Heart right ventricle (tissue), 16 donors: Measurements from ENCODE around the gene HS1BP3. TPM values are rescaled to one million over a fixed set of nuclear protein-coding genes. Genes with fewer than 3 reads are reported as not detected.

Source experiments
- ATAC-seq, 8 donors: fragments of 200-7000 bp; cut with Tn5 transposase; one replicate each; pipeline ENCODE4 v1.9.1; 2020; ENCODE audit warnings: mild to moderate bottlenecking in 8 of 8, moderate library complexity in 8 of 8, moderate number of reproducible peaks in 1 of 8
- DNase-seq, 2 donors: peaks; one replicate each; pipeline ENCODE4 v3.0.0-alpha.2; 2020
- H3K27ac ChIP-seq, 10 donors: fragments of 200-600 bp; sonication (generic) in 2 of 10; one replicate each; pipeline versions ENCODE4 v1.5.0 to v1.8.0; 2020 to 2022; ENCODE audit warnings: mild to moderate bottlenecking in 3 of 10
- H3K27me3 ChIP-seq, 7 donors: fragments of 200-600 bp; one replicate each; pipeline ENCODE4 v1.8.0; 2021 to 2022; ENCODE audit warnings: mild to moderate bottlenecking in 2 of 7
- H3K36me3 ChIP-seq, 9 donors: fragments of 200-600 bp; sonication (generic) in 1 of 9; one replicate each; pipeline versions ENCODE4 v1.5.0 to v1.8.0; 2020 to 2022; ENCODE audit warnings: mild to moderate bottlenecking in 2 of 9
- H3K4me1 ChIP-seq, 9 donors: fragments of 200-600 bp; sonication (generic) in 1 of 9; one replicate each; pipeline versions ENCODE4 v1.5.0 to v1.8.0; 2020 to 2022; ENCODE audit warnings: mild to moderate bottlenecking in 4 of 9
- H3K4me3 ChIP-seq, 10 donors: fragments of 200-600 bp; sonication (generic) in 2 of 10; one replicate each; pipeline versions ENCODE4 v1.5.0 to v1.8.0; 2020 to 2022; ENCODE audit warnings: mild to moderate bottlenecking in 7 of 10, moderate library complexity in 2 of 10
- H3K9me3 ChIP-seq, 11 donors: fragments of 200-600 bp in 10 of 11; sonication (generic) in 2 of 11; one replicate each; pipeline versions ENCODE4 v1.5.0 to v1.8.0; 2013 to 2022; ENCODE audit warnings: mild to moderate bottlenecking in 2 of 11, control low read depth in 1 of 11, moderate library complexity in 1 of 11
- WGBS, 2 donors: extraction: QIAGEN DNeasy Blood & Tissue Kit; methylation state at CpG; one replicate each; pipeline ENCODE4 v1.1.7; 2013; ENCODE audit warnings: inconsistent platforms in 1 of 2; 5-methylcytosine and 5-hydroxymethylcytosine counted together
- intact Hi-C, 10 donors: fragments of 100-400 bp; cut with DNase I; formaldehyde crosslinking; loops; one replicate each; pipeline versions ENCODE4 v1.11.1 to v1.14.2; 2022
- polyA plus RNA-seq, 2 donors: library from polyadenylated mRNA; stranded (reverse); fragments of 200-250 nt; gene quantifications; one replicate each; pipeline ENCODE4 v1.2.3, GENCODE V29; 2013
- total RNA-seq, 10 donors: library from RNA; stranded (reverse); fragmentation: NEBNext Ultra II Directional in 3 of 10; extraction: Animal tissue kit (Norgen Biotek cat#: 25700) in 3 of 10; gene quantifications; one replicate each; pipeline versions ENCODE4 v1.2.1 to v1.2.4, GENCODE V29; 2021 to 2023
- TF ChIP-seq, protein P1 (sequence below), 9 donors: fragments of 200-600 bp; sonication (generic) in 2 of 9; IDR thresholded peaks; one replicate each; pipeline versions ENCODE4 v1.5.0 to v1.8.0; 2021 to 2022; ENCODE audit warnings: antibody characterized with exemption in 9 of 9, mild to moderate bottlenecking in 5 of 9, moderate library complexity in 1 of 9
- donor health status: Arrhythmogenic right ventricular cardiomyopathy.
- donor health status: ischemic (EF 13 %, LVEDD 7.1; RV severe dilation, severe dysfunction).
- donor health status: healthy with polysubstance abuse.
- donor health status: DM: no; HTN: yes; CAD: no.
- donor health status: DM: no; HTN: no; CAD: no.
- donor health status: ischemic (EF 25% LVEDD 6.9; RV normal size, moderate dysfunction).
- donor health status: ischemic (EF 25% LVEDD 5.7; RV mildly dilated, moderate dysfunction).
- donor health status: healthy.
- donor health status: DM: yes; HTN: yes; CAD: no.
- donor health status: Ischemic cardiomyopathy.
- donor health status: ischemic (EF 35%, LVEDD 5.7; RV mildly dilated, moderate dysfunction).
- donor health status: nonischemic (EF 11% LVEDD 7.7; RV severe dilation, severe dysfunction).
- donor health status: DM: yes; HTN: yes; CAD: no.
- donor health status: PGD.
- donor health status: ischemic (EF 29% LVEDD 5.4; RV normal size, mild dysfunction).
- donor health status: nonischemic (EF 23%, LVEDD 6.1; RV moderate dilation, normal function).

Gene HS1BP3
- total and polyA plus RNA-seq, 12 donors, result 11.3 to 26.3 (median 16.5) TPM

DNA sequence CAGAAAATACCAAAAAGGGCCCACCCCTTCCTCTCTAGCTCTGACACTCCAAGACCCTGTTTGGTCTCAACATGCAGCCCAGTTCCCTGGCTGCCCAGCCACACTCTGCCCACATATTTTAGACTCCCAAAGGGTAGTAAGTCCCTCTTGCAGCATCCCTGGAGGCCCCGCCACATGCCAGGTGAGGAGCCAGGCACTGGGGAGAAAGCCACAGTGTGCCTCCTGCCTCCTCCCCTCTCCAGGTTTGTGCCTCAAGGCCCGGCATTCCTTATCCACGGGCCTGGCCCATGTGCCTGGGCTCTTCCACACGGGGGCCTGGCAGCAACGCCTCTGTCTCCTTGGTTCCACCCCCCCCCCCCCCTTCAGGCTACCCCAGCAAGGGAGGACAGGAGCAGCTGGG is 75.5 kb downstream of the HS1BP3 start:
- peaks cover 34 to 100% (median 96%) of the 10 kb centered on the region in 9 donors for H3K4me1 ChIP-seq
- WGBS, 2 donors, result 59 to 65% methylated on average over 5 of the region's 5 CpGs
- intact Hi-C loops, result loop anchor here in 5 of 10 donors (5.0 kb wide), 6 partner anchors 37 to 128 kb away; partner anchors contain the start of gene RHOB (in 1 of the 5)
- H3K36me3 ChIP-seq, result no peaks in the 10 kb centered on the region
- no peak for DNase-seq
- ATAC-seq, result no peak
- no peaks in the 10 kb centered on the region for H3K9me3 ChIP-seq
- TF ChIP-seq, protein P1, sequence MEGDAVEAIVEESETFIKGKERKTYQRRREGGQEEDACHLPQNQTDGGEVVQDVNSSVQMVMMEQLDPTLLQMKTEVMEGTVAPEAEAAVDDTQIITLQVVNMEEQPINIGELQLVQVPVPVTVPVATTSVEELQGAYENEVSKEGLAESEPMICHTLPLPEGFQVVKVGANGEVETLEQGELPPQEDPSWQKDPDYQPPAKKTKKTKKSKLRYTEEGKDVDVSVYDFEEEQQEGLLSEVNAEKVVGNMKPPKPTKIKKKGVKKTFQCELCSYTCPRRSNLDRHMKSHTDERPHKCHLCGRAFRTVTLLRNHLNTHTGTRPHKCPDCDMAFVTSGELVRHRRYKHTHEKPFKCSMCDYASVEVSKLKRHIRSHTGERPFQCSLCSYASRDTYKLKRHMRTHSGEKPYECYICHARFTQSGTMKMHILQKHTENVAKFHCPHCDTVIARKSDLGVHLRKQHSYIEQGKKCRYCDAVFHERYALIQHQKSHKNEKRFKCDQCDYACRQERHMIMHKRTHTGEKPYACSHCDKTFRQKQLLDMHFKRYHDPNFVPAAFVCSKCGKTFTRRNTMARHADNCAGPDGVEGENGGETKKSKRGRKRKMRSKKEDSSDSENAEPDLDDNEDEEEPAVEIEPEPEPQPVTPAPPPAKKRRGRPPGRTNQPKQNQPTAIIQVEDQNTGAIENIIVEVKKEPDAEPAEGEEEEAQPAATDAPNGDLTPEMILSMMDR (IDR thresholded peaks at IDR 0.05), result no peak
- H3K4me3 ChIP-seq, result no peak overlapping the region
- no peaks in the 10 kb centered on the region for H3K27me3 ChIP-seq
- peak overlapping the region in 8 of 10 donors; percentile 28 to 95 (median 67) for H3K27ac ChIP-seq

DNA sequence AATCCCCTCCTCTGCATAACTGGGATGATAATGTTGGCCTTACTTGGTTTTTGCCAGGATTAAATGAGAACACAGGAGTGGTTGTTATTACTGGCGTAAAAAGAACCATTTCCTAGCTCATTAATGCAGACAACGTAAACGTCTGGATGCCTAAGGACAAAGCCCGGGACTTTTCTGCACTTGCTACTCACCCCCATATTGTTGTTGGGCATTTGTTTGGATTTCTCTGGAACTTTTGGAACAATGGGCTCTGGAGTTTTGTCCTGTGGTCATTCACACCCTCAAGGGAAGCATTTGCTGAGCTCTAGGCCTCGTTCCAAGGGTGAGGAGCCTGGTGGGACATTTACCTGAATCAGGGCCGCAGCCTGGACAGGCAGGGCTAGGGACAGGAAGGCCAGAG is 76.0 kb downstream of the HS1BP3 start:
- ATAC-seq (peak in 1 of 8 donors; percentile 4), DNase-seq (no peak)
- Histone ChIP-seq H3K4me3 (no peak overlapping the region), H3K9me3 (no peaks in the 10 kb centered on the region), H3K27me3 (no peaks in the 10 kb centered on the region), H3K36me3 (no peaks in the 10 kb centered on the region), H3K27ac (peak overlapping the region in 9 of 10 donors; percentile 28 to 95 (median 69)), H3K4me1 (peaks cover 39 to 100% (median 99%) of the 10 kb centered on the region in 9 donors)
- intact Hi-C loops, result loop anchor here in 5 of 10 donors (5.0 kb wide), 6 partner anchors 37 to 128 kb away; partner anchors contain the start of gene RHOB (in 1 of the 5)
- TF ChIP-seq, protein P1 (IDR thresholded peaks at IDR 0.05), result no peak
- WGBS, 2 donors, result 62 to 70% methylated on average over 6 of the region's 6 CpGs

DNA sequence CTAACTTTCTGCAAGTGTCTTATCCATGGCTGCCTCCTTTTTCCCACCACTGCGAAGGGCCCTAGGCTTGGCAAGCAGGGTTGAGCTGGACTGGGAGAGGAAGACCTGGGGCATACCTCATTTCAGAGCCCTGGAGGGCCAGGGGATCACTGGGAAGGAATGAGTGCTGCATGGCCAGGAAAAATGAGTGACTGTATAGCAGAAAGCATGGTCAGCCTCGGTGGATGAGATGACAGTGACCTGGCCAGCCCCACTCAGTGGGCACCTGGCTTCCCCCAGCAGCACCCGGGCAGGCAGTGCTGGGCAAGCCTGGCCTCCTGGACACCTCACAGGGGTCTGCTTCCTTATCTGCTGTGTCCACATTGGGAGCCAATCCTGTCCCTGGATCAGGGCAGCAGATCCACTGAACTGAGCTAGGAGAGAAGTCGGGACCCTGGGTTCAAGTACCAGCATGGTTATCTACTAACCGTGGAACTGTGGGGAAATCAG is 76.4 kb downstream of the HS1BP3 start:
- no peaks in the 10 kb centered on the region for H3K36me3 ChIP-seq
- intact Hi-C loops, result loop anchor here in 1 of 10 donors (5.0 kb wide), 1 partner anchor 42 kb away; no protein-coding TSS in a partner anchor
- H3K9me3 ChIP-seq, result no peaks in the 10 kb centered on the region
- H3K27ac ChIP-seq, result peak overlapping the region; percentile 30 to 95 (median 73)
- 78 to 82% methylated on average over 5 of the region's 5 CpGs for WGBS, 2 donors
- H3K27me3 ChIP-seq, result no peaks in the 10 kb centered on the region
- DNase-seq (no peak), ATAC-seq (no peak)
- no peak overlapping the region for H3K4me3 ChIP-seq
- TF ChIP-seq, protein P1 (IDR thresholded peaks at IDR 0.05), result no peak
- H3K4me1 ChIP-seq, result peaks cover 42 to 100% (median 96%) of the 10 kb centered on the region in 9 donors

DNA sequence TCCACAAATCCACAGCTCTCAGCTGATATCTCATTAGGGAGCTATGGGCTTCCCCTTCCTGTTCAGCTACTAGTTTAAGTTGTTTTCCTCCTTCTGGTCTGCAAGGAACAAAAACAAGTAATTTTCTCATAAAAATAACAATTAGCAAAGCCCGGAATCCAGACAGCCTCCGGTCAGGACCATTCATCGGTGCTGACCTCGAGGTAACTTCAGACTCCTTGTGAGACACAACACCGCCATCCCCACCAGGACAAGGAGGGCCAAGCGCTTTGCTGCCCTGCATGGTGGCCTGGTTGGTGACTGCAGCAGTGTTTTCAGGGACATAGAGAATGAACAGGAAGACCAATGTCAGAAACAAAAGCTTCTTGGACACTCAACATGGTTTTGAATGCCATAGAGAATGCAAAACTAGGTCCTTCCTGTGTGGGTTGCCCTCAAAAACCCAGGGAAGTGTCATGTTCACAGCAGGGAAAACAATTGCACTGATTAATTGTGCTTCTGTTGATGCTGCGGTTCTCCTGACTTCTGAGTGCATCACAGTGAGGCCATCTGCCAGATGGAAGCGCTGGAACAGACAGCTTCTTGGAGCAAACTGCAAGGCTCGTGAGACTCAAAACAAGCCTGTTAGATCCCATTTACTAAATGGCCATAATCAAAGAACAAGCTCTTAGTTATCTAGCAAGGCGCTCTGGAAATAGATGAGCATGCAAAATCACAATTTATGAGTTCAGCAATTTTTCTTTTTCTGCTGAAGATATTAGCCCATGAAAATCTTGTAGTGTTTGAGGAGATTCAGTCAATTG is 77.1 kb downstream of the HS1BP3 start:
- H3K27me3 ChIP-seq, result no peaks in the 10 kb centered on the region
- ATAC-seq, result no peak
- no peaks in the 10 kb centered on the region for H3K36me3 ChIP-seq
- TF ChIP-seq, protein P1 (IDR thresholded peaks at IDR 0.05), result no peak
- DNase-seq, result no peak
- 55 to 62% methylated on average over 10 of the region's 10 CpGs for WGBS, 2 donors
- intact Hi-C loops, result loop anchor here in 2 of 10 donors (2.0 to 5.0 kb wide), 2 partner anchors 42 to 125 kb away; no protein-coding TSS in a partner anchor
- H3K9me3 ChIP-seq, result no peaks in the 10 kb centered on the region
- peak overlapping the region in 9 of 10 donors; percentile 63 to 95 (median 77) for H3K27ac ChIP-seq
- peaks cover 42 to 100% (median 96%) of the 10 kb centered on the region in 9 donors for H3K4me1 ChIP-seq
- no peak overlapping the region for H3K4me3 ChIP-seq
